Astrocyte of the cerebellum (primary cell): Measurements from ENCODE around the gene HTR7.

ENCODE experiments used
- DNase-seq: peaks from one replicate; pipeline ENCODE4 v3.0.0-alpha.2; 2011; ENCODE audit warnings: low read depth
- H3K4me3 ChIP-seq: 2 replicates; pipeline ENCODE4 v1.5.1; 2011; ENCODE audit warnings: mild to moderate bottlenecking, low read depth, low read length, moderate library complexity
- CTCF ChIP-seq: IDR thresholded peaks from 2 replicates; pipeline ENCODE4 v1.5.1; 2012; ENCODE audit warnings: low read length, low read depth, moderate library complexity, mild to moderate bottlenecking; ENCODE audit errors: missing control alignments
- in situ Hi-C: cut with HindIII; loops from 2 replicates; pipeline ENCODE4 v1.10.0; 2017; ENCODE audit warnings: low sequenced_read_pairs

HTR7 gene

GRCh38 chr10:90849956-90850749, 7.7 kb downstream of the HTR7 start:
- no peak for TF ChIP-seq CTCF

DNA sequence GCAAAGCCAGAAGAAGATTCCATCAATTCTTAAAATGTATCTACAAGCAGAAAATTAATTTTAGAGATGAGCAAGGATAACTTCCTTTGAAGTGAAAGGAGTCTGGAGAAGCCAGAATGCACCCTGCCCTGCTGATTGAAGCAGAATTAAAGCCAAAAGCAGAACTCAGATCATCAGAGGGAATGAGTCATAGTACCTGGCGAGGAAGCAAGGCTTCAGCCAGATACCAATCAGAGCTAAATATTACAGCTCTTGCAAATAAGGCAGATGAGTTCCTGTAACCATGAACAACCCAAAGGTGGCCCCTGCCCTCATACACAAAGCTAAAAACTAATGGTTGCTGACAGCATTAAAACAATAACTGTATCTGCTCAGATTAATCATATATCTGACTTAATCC, 10.4 kb downstream of the HTR7 start:
- DNase-seq = peak; percentile 65
- in situ Hi-C loops = no loop called here
- no peak for TF ChIP-seq CTCF
- H3K4me3 ChIP-seq = no peak overlapping the region

More at GRCh38 chr10:90849956-90850749, 7.7 kb downstream of the HTR7 start:
- in situ Hi-C loops = no loop called here
- no peak for DNase-seq
- no peak overlapping the region for H3K4me3 ChIP-seq

- no peak for DNase-seq
- H3K4me3 ChIP-seq = no peak overlapping the region
- in situ Hi-C loops = no loop called here
- TF ChIP-seq CTCF = no peak
These were observed 11.1 kb downstream of the HTR7 start for GRCh38 chr10:90846746-90847145.

GRCh38 chr10:90845726-90846125, 12.1 kb downstream of the HTR7 start:
- H3K4me3 ChIP-seq = no peak overlapping the region
- in situ Hi-C loops = no loop called here
- no peak for TF ChIP-seq CTCF
- DNase-seq = no peak

GRCh38 chr10:90842725-90843124, 15.1 kb downstream of the HTR7 start:
- DNase-seq = no peak
- TF ChIP-seq CTCF = no peak
- H3K4me3 ChIP-seq = no peak overlapping the region
- in situ Hi-C loops = loop anchor here (5.0 kb wide), 1 partner anchor 95 kb away; no protein-coding TSS in a partner anchor

DNA sequence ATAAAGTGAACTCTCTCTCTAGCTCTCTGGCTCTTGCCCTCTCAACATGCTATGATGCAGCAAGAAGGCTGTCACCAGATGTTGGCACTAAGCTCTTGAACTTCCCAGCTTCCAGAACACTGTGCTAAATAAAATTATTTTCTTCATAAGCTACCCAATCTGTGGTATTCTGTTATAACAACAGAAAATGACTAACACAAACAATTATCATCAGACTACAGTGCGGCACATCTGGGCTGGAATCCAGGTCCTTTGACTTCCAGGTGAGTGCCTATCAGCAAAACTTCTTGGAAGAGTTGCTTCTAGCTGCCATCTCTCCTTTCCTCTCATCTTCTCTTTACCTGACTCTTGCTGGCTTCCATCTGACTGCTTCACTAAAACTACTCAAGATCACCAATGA, 20.4 kb downstream of the HTR7 start:
- DNase-seq = no peak
- no peak overlapping the region for H3K4me3 ChIP-seq
- no peak for TF ChIP-seq CTCF
- in situ Hi-C loops = no loop called here
